GM21717 (cell line): ENCODE results near the gene LOXHD1.

Experiments used
- ATAC-seq: cut with Tn5 transposase; IDR thresholded peaks from one replicate; pipeline ENCODE4 v1.9.1; 2021; ENCODE audit warnings: mild to moderate bottlenecking, moderate library complexity; ENCODE audit not compliant: unreplicated experiment

LOXHD1 gene

GRCh38 chr18:46657115-46657955 lies at the start of gene LOXHD1:
Gene LOXHD1 (minus strand): TSS chr18:46657220. CDS start chr18:46657033, 187 bp downstream.
- ATAC-seq, result no peak

GRCh38 chr18:46705521-46705920 lies 48.5 kb upstream of the LOXHD1 start:
- no peak for ATAC-seq

GRCh38 chr18:46704816-46705215 lies 47.8 kb upstream of the LOXHD1 start:
- no peak for ATAC-seq

- no peak for ATAC-seq
Observed at GRCh38 chr18:46704189-46704588, 47.2 kb upstream of the LOXHD1 start.

GRCh38 chr18:46702471-46702870 lies 45.5 kb upstream of the LOXHD1 start:
- ATAC-seq, result no peak

- ATAC-seq, result no peak
Observed at GRCh38 chr18:46700066-46700824, 43.2 kb upstream of the LOXHD1 start.

GRCh38 chr18:46696702-46697101 lies 39.7 kb upstream of the LOXHD1 start:
- ATAC-seq, result no peak

- ATAC-seq, result no peak
Observed at GRCh38 chr18:46696268-46696667, 39.2 kb upstream of the LOXHD1 start.

- no peak for ATAC-seq
Observed at GRCh38 chr18:46693996-46694395, 37.0 kb upstream of the LOXHD1 start.

- ATAC-seq, result no peak
Observed at GRCh38 chr18:46688853-46689525, 32.0 kb upstream of the LOXHD1 start.

GRCh38 chr18:46686186-46686585 lies 29.2 kb upstream of the LOXHD1 start:
- no peak for ATAC-seq

GRCh38 chr18:46683252-46683651 lies 26.2 kb upstream of the LOXHD1 start:
- ATAC-seq, result no peak

- no peak for ATAC-seq
Observed at GRCh38 chr18:46680784-46681695, 24.0 kb upstream of the LOXHD1 start.

GRCh38 chr18:46679846-46680598 lies 23.0 kb upstream of the LOXHD1 start:
- ATAC-seq, result no peak

- ATAC-seq, result no peak
Observed at GRCh38 chr18:46678785-46679399, 21.9 kb upstream of the LOXHD1 start.

- no peak for ATAC-seq
Observed at GRCh38 chr18:46678041-46678440, 21.0 kb upstream of the LOXHD1 start.

GRCh38 chr18:46677611-46678010 lies 20.6 kb upstream of the LOXHD1 start:
- ATAC-seq, result no peak

- ATAC-seq, result no peak
Observed at GRCh38 chr18:46676182-46676835, 19.3 kb upstream of the LOXHD1 start.

GRCh38 chr18:46675112-46675511 lies 18.1 kb upstream of the LOXHD1 start:
- ATAC-seq, result no peak
